HCT116 (cell line): ENCODE measurements around the gene DAPK1.

Source experiments
- CEBPB ChIP-seq: IDR thresholded peaks from 2 replicates; pipeline ENCODE4 v1.6.1; 2012; ENCODE audit warnings: low read depth
- FOSL1 ChIP-seq: IDR thresholded peaks from 2 replicates; pipeline ENCODE4 v1.6.1; 2012; ENCODE audit warnings: low read depth
- JUND ChIP-seq: IDR thresholded peaks from 2 replicates; pipeline ENCODE4 v1.6.1; 2012
- POLR2A ChIP-seq: IDR thresholded peaks from 2 replicates; pipeline ENCODE4 v1.7.0; 2011; ENCODE audit warnings: borderline replicate concordance; ENCODE audit not compliant: insufficient read depth, insufficient read length; ENCODE audit errors: extremely low read depth
- POLR2AphosphoS5 ChIP-seq: IDR thresholded peaks from 2 replicates; pipeline ENCODE4 v1.6.1; 2011; ENCODE audit warnings: mild to moderate bottlenecking, low read depth, low read length, moderate library complexity
- RAD21 ChIP-seq: IDR thresholded peaks from 2 replicates; pipeline ENCODE4 v1.6.1; 2012; ENCODE audit warnings: low read depth, mild to moderate bottlenecking
- SP1 ChIP-seq: IDR thresholded peaks from 2 replicates; pipeline ENCODE4 v1.6.1; 2012; ENCODE audit warnings: low read depth
- TF ChIP-seq, protein P1 (sequence below), 3 experiments: fragments of 200-600 bp in 1 of 3; sonication (generic) in 1 of 3; IDR thresholded peaks in 2 of 3; conservative IDR thresholded peaks in 1 of 3; 2 replicates each; pipeline ENCODE4 v1.5.1; 2012 to 2017; ENCODE audit warnings: low read depth in 2 of 3, low read length in 2 of 3, antibody characterized with exemption in 1 of 3, borderline replicate concordance in 1 of 3, control low read depth in 1 of 3, mild to moderate bottlenecking in 1 of 3, mixed read lengths in 1 of 3, mixed run types in 1 of 3, moderate library complexity in 1 of 3; ENCODE audit not compliant: insufficient read depth in 1 of 3
- TF ChIP-seq, protein P2 (sequence below): IDR thresholded peaks from 2 replicates; pipeline ENCODE4 v1.6.1; 2012

DNA sequence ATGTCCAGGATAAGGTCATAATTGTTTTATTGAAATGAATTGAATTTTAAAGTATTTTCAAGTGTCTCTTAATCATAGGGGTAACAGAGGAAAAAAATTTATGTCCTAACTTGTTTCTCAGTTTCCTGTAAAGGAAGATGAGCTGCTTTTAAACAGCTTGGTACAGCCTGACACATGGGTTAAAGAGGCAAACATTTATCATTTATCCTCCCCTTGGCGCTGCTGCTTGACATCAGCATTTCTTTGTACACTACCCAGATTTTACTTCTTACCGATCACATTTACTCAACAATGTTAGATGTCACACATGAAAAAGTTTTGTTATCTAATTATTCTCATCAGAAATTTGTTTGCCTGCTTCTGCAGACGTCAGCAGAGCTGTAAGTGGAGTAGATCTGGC is 148.9 kb downstream of the DAPK1 start:
- TF ChIP-seq FOSL1: no peak
- TF ChIP-seq RAD21: no peak
- no peak for TF ChIP-seq POLR2A
- TF ChIP-seq CEBPB: no peak
- TF ChIP-seq SP1: no peak
- TF ChIP-seq, protein P1, sequence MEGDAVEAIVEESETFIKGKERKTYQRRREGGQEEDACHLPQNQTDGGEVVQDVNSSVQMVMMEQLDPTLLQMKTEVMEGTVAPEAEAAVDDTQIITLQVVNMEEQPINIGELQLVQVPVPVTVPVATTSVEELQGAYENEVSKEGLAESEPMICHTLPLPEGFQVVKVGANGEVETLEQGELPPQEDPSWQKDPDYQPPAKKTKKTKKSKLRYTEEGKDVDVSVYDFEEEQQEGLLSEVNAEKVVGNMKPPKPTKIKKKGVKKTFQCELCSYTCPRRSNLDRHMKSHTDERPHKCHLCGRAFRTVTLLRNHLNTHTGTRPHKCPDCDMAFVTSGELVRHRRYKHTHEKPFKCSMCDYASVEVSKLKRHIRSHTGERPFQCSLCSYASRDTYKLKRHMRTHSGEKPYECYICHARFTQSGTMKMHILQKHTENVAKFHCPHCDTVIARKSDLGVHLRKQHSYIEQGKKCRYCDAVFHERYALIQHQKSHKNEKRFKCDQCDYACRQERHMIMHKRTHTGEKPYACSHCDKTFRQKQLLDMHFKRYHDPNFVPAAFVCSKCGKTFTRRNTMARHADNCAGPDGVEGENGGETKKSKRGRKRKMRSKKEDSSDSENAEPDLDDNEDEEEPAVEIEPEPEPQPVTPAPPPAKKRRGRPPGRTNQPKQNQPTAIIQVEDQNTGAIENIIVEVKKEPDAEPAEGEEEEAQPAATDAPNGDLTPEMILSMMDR (IDR thresholded peaks at IDR 0.05 in 2 of 3, conservative IDR thresholded peaks at IDR 0.05 in 1 of 3; ENCODE audit: borderline replicate concordance in 1 of 3, insufficient read depth in 1 of 3, low read depth in 2 of 3, low read length in 2 of 3): no peak
- TF ChIP-seq JUND: no peak
- no peak for TF ChIP-seq POLR2AphosphoS5
- TF ChIP-seq, protein P2, sequence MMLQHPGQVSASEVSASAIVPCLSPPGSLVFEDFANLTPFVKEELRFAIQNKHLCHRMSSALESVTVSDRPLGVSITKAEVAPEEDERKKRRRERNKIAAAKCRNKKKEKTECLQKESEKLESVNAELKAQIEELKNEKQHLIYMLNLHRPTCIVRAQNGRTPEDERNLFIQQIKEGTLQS: no peak
